Measurements from ENCODE around the gene WRNIP1.

WRNIP1 gene

GRCh38 chr6:2807342-2808090 is 42.3 kb downstream of the WRNIP1 start (continued):
- TF ChIP-seq ARNTL (CRISPR knock-in tag; IDR thresholded peaks at IDR 0.05; ENCODE audit: borderline replicate concordance, low read depth) (no peak), PATZ1 (CRISPR knock-in tag; IDR thresholded peaks at IDR 0.05; ENCODE audit: borderline replicate concordance) (no peak), ESRRG (CRISPR knock-in tag; IDR thresholded peaks at IDR 0.05) (no peak), ZFP30 (CRISPR knock-in tag; IDR thresholded peaks at IDR 0.05) (no peak)

GRCh38 chr6:2809015-2809414 is 43.8 kb downstream of the WRNIP1 start:
- TF ChIP-seq OSR1 (CRISPR knock-in tag; IDR thresholded peaks at IDR 0.05) (no peak), PATZ1 (CRISPR knock-in tag; IDR thresholded peaks at IDR 0.05; ENCODE audit: borderline replicate concordance) (no peak), POU6F1 (CRISPR knock-in tag; IDR thresholded peaks at IDR 0.05; ENCODE audit: borderline replicate concordance, low read depth) (no peak), CSRNP3 (CRISPR knock-in tag; IDR thresholded peaks at IDR 0.05) (no peak), TOX (CRISPR knock-in tag; IDR thresholded peaks at IDR 0.05; ENCODE audit: borderline replicate concordance) (no peak), ZNF70 (CRISPR knock-in tag; IDR thresholded peaks at IDR 0.05) (no peak), GLIS3 (CRISPR knock-in tag; IDR thresholded peaks at IDR 0.05) (no peak)
- no peak for ATAC-seq

- TF ChIP-seq CSRNP3 (CRISPR knock-in tag; IDR thresholded peaks at IDR 0.05): no peak
- TF ChIP-seq ESRRG (CRISPR knock-in tag; IDR thresholded peaks at IDR 0.05): no peak
- no peak for TF ChIP-seq ISL1 (CRISPR knock-in tag; IDR thresholded peaks at IDR 0.05)
- TF ChIP-seq TOX (CRISPR knock-in tag; IDR thresholded peaks at IDR 0.05; ENCODE audit: borderline replicate concordance): no peak
- no peak for TF ChIP-seq CSDC2 (CRISPR knock-in tag; IDR thresholded peaks at IDR 0.05)
- TF ChIP-seq ZC3H10 (CRISPR knock-in tag; IDR thresholded peaks at IDR 0.05): no peak
- no peak for TF ChIP-seq GLIS3 (CRISPR knock-in tag; IDR thresholded peaks at IDR 0.05)
- TF ChIP-seq TCF4 (CRISPR knock-in tag; IDR thresholded peaks at IDR 0.05; ENCODE audit: borderline replicate concordance): no peak
- TF ChIP-seq RARB (CRISPR knock-in tag; IDR thresholded peaks at IDR 0.05): no peak
- TF ChIP-seq CREB5 (CRISPR knock-in tag; IDR thresholded peaks at IDR 0.05; ENCODE audit: low read depth): no peak
- no peak for TF ChIP-seq SNAI2 (CRISPR knock-in tag; IDR thresholded peaks at IDR 0.05)
- no peak for TF ChIP-seq PATZ1 (CRISPR knock-in tag; IDR thresholded peaks at IDR 0.05; ENCODE audit: borderline replicate concordance)
- TF ChIP-seq TSHZ2 (CRISPR knock-in tag; IDR thresholded peaks at IDR 0.05): no peak
- no peak for ATAC-seq
Observed at GRCh38 chr6:2810092-2810671, 45.0 kb downstream of the WRNIP1 start.
